Mesendoderm (in vitro differentiated cells): Measurements from ENCODE around the gene OR5H15. TPM values are rescaled to one million over a fixed set of nuclear protein-coding genes. Genes with fewer than 3 reads are reported as not detected.
"Not testable (repeated sequence)": the region's sequence is repeated elsewhere in the genome, so short reads cannot be mapped to it uniquely, and the experiment has no call there.

Experiments used
- DNase-seq: peaks from one replicate; pipeline ENCODE4 v3.0.0; 2013
- H2AK5ac ChIP-seq: 2 replicates; pipeline ENCODE4 v1.6.1; 2013; ENCODE audit warnings: low read length, inconsistent platforms
- H2BK120ac ChIP-seq: 2 replicates; pipeline ENCODE4 v1.6.1; 2013; ENCODE audit warnings: low read depth, mild to moderate bottlenecking, low read length, moderate library complexity, mixed read lengths
- H2BK15ac ChIP-seq: replicated peaks from 2 replicates; pipeline ENCODE4 v1.6.1; 2013; ENCODE audit warnings: low read depth, mild to moderate bottlenecking, moderate library complexity
- H2BK5ac ChIP-seq: 2 replicates; pipeline ENCODE4 v1.6.1; 2013; ENCODE audit warnings: low read length, inconsistent platforms
- H3K18ac ChIP-seq: 2 replicates; pipeline ENCODE4 v1.6.1; 2013; ENCODE audit warnings: mild to moderate bottlenecking, low read length, mixed read lengths
- H3K23ac ChIP-seq: one replicate; pipeline ENCODE4 v1.6.1; 2013; ENCODE audit warnings: low read length
- H3K27ac ChIP-seq: 2 replicates; pipeline ENCODE4 v1.5.1; 2013; ENCODE audit warnings: low read depth, mild to moderate bottlenecking, inconsistent platforms, low read length, moderate library complexity
- H3K27me3 ChIP-seq: 2 replicates; pipeline ENCODE4 v1.6.1; 2013; ENCODE audit warnings: low read length, control low read depth, mild to moderate bottlenecking, inconsistent platforms; ENCODE audit not compliant: insufficient read depth, poor library complexity
- H3K36me3 ChIP-seq: 2 replicates; pipeline ENCODE4 v1.6.1; 2013; ENCODE audit warnings: low read length, inconsistent platforms; ENCODE audit not compliant: control insufficient read depth, insufficient read depth
- H3K4ac ChIP-seq: one replicate; pipeline ENCODE4 v1.6.1; 2013; ENCODE audit warnings: low read depth, mild to moderate bottlenecking, low read length, moderate library complexity
- H3K4me1 ChIP-seq: 2 replicates; pipeline ENCODE4 v1.6.1; 2013; ENCODE audit warnings: low read depth, low read length, inconsistent platforms; ENCODE audit not compliant: control insufficient read depth
- H3K4me2 ChIP-seq: 2 replicates; pipeline ENCODE4 v1.6.1; 2013; ENCODE audit warnings: low read length
- H3K4me3 ChIP-seq: 2 replicates; pipeline ENCODE4 v1.5.1; 2013; ENCODE audit warnings: mild to moderate bottlenecking, low read length
- H3K56ac ChIP-seq: one replicate; pipeline ENCODE4 v1.6.1; 2013; ENCODE audit warnings: low read length
- H3K79me1 ChIP-seq: 2 replicates; pipeline ENCODE4 v1.6.1; 2013; ENCODE audit warnings: low read length, inconsistent platforms
- H3K79me2 ChIP-seq: 2 replicates; pipeline ENCODE4 v1.6.1; 2013; ENCODE audit warnings: mild to moderate bottlenecking, low read length; ENCODE audit not compliant: control insufficient read depth, insufficient read depth
- H3K9ac ChIP-seq: 2 replicates; pipeline ENCODE4 v1.6.1; 2013; ENCODE audit warnings: low read length, inconsistent platforms
- H4K5ac ChIP-seq: one replicate; pipeline ENCODE4 v1.6.1; 2013; ENCODE audit warnings: low read length
- H4K8ac ChIP-seq: one replicate; pipeline ENCODE4 v1.6.1; 2013; ENCODE audit warnings: low read depth, mild to moderate bottlenecking, control low read depth, low read length, moderate library complexity
- WGBS: extraction: QIAGEN DNeasy Blood & Tissue Kit; methylation state at CpG from one replicate; pipeline ENCODE4 v1.1.7; 2013; ENCODE audit warnings: low lambda C conversion rate, missing lambda C conversion rate; ENCODE audit not compliant: insufficient coverage; ENCODE audit errors: extremely low coverage; 5-methylcytosine and 5-hydroxymethylcytosine counted together
- polyA plus RNA-seq, 2 experiments: library from polyadenylated mRNA; stranded (reverse); fragments of 200-250 nt; gene quantifications; one replicate each; pipeline ENCODE4 v1.2.3, GENCODE V29; 2013

OR5H15 gene
- polyA plus RNA-seq (2013, experiment 1 of 2) = not detected
- polyA plus RNA-seq (2013, experiment 2 of 2) = not detected

DNA sequence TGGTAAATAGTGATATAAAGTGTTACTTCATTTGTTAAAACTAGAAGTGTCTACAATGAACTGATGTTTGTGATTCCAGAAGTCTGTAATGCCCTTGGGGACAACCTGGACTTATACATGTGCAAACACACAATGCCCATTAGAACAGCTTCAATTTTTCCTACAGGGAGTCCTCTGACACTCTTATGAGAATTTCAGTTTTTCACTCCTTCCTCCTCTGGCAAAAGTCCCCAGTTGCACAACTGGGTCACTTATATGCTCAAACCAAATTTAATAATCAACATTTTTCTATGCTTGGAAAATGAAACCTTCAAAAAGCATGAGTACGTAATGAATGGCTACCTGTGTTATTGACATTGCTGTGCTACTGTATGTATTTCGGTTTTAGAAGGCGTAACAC is at the start of gene OR5H15:
Gene OR5H15 (plus strand): TSS at position 301 of the 400 bp plus-strand sequence. CDS start 2,004 bp downstream, outside the sequence.
- no peak within 1 kb of the TSS for H3K4me2 ChIP-seq
- no peak within 1 kb of the TSS for H2BK15ac ChIP-seq
- H3K56ac ChIP-seq = no peak within 1 kb of the TSS
- H3K9ac ChIP-seq = no peak within 1 kb of the TSS
- H4K8ac ChIP-seq = no peak within 1 kb of the TSS
- no peak within 1 kb of the TSS for H3K23ac ChIP-seq
- H2AK5ac ChIP-seq = no peak within 1 kb of the TSS
- H3K36me3 ChIP-seq = no peaks in the 10 kb centered on the region
- H3K27me3 ChIP-seq = no peaks in the 10 kb centered on the region
- no peak within 1 kb of the TSS for H2BK120ac ChIP-seq
- no peak within 1 kb of the TSS for H3K4me3 ChIP-seq
- H2BK5ac ChIP-seq = no peak within 1 kb of the TSS
- H3K4ac ChIP-seq = no peak within 1 kb of the TSS
- H3K79me1 ChIP-seq = no peaks in the 10 kb centered on the region
- H3K79me2 ChIP-seq = no peaks in the 10 kb centered on the region
- no CpG with 5 or more reads among the region's 3 CpGs for WGBS
- no peaks in the 10 kb centered on the region for H3K4me1 ChIP-seq
- no peak for DNase-seq
- no peak within 1 kb of the TSS for H3K27ac ChIP-seq
- H3K18ac ChIP-seq = no peak within 1 kb of the TSS
- H4K5ac ChIP-seq = no peak within 1 kb of the TSS

DNA sequence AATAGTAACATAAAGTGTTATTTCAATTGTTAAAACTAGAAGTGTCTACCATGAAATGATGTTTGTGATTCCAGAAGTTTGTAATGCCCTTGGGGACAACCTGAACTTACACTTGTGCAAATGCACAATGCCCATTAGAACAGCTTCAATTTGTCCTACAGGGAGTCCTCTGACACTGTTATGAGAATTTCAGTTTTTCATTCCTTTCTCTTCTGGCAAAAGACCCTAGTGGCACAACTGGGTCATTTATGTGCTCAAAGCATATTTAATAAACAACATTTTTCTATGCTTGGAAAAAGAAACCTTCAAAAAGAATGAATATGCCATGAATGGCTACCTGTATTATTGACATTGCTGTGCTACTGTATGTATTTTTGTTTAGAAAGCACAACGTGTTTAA is 36.1 kb upstream of the OR5H15 start, which contains the start of gene OR5H1:
Gene OR5H1 (plus strand): TSS at position 301 of the 400 bp plus-strand sequence. CDS start 1,977 bp downstream, outside the sequence.
- no CpG with 5 or more reads among the region's 1 CpG for whole genome bisulfite sequencing
- Histone ChIP-seq H3K27ac (no peak within 1 kb of the TSS), H2BK5ac (no peak within 1 kb of the TSS), H3K23ac (no peak within 1 kb of the TSS), H3K79me2 (no peaks in the 10 kb centered on the region), H2BK15ac (no peak within 1 kb of the TSS), H3K4ac (no peak within 1 kb of the TSS), H2BK120ac (no peak within 1 kb of the TSS), H3K56ac (no peak within 1 kb of the TSS), H3K4me2 (no peak within 1 kb of the TSS), H3K27me3 (no peaks in the 10 kb centered on the region), H3K4me1 (no peaks in the 10 kb centered on the region), H3K79me1 (no peaks in the 10 kb centered on the region), H3K9ac (no peak within 1 kb of the TSS), H3K36me3 (no peaks in the 10 kb centered on the region), H4K5ac (no peak within 1 kb of the TSS), H3K18ac (no peak within 1 kb of the TSS), H2AK5ac (no peak within 1 kb of the TSS), H3K4me3 (no peak within 1 kb of the TSS), H4K8ac (no peak within 1 kb of the TSS)
- no peak for DNase-seq

GRCh38 chr3:98136631-98137030 is 29.9 kb upstream of the OR5H15 start:
- no peak overlapping the region for H3K4me3 ChIP-seq
- no peak for DNase-seq
- no peak overlapping the region for H4K8ac ChIP-seq
- no CpG with 5 or more reads among the region's 3 CpGs for WGBS
- H3K79me2 ChIP-seq = no peaks in the 10 kb centered on the region
- H3K23ac ChIP-seq = no peak overlapping the region
- H3K4ac ChIP-seq = no peak overlapping the region
- no peak overlapping the region for H2BK15ac ChIP-seq
- no peak overlapping the region for H4K5ac ChIP-seq
- no peaks in the 10 kb centered on the region for H3K36me3 ChIP-seq
- no peak overlapping the region for H3K9ac ChIP-seq
- no peak overlapping the region for H3K18ac ChIP-seq
- H2BK120ac ChIP-seq = no peak overlapping the region
- H3K4me1 ChIP-seq = no peaks in the 10 kb centered on the region
- no peaks in the 10 kb centered on the region for H3K27me3 ChIP-seq
- H3K79me1 ChIP-seq = no peaks in the 10 kb centered on the region
- H3K4me2 ChIP-seq = no peak overlapping the region
- H3K56ac ChIP-seq = no peak overlapping the region
- H2AK5ac ChIP-seq = no peak overlapping the region
- no peak overlapping the region for H3K27ac ChIP-seq
- H2BK5ac ChIP-seq = no peak overlapping the region

GRCh38 chr3:98137826-98138557 is 28.5 kb upstream of the OR5H15 start:
- H2BK120ac ChIP-seq, DNase-seq, H3K56ac ChIP-seq, H2BK15ac ChIP-seq, H3K79me2 ChIP-seq, H4K8ac ChIP-seq, H3K27ac ChIP-seq, H3K4ac ChIP-seq, H2AK5ac ChIP-seq, H3K18ac ChIP-seq, H3K4me1 ChIP-seq, H3K4me2 ChIP-seq, H4K5ac ChIP-seq, H3K36me3 ChIP-seq, H3K23ac ChIP-seq, H3K4me3 ChIP-seq, H3K27me3 ChIP-seq, H3K79me1 ChIP-seq, H3K9ac ChIP-seq, H2BK5ac ChIP-seq: not testable (repeated sequence)
- WGBS = no CpG with 5 or more reads among the region's 23 CpGs

DNA sequence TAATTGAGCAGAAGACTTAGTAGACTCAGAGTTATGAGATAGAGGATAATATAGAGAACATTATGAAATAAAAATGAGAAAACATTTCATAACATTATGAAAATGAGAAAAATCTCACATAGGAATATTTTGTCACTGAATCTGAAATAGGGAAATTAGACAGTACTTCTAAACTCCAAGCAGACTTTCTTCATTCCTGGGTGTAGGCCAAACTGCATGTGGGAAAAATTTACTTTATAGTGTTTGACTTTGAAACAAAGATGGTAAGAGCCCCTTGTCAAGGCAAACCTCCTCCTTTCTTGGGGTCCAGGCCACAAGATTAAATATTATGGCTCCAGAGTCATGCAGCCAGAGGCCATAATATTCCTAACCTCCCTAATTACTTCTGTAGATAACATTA is 26.0 kb upstream of the OR5H15 start:
- Histone ChIP-seq H3K56ac (no peak overlapping the region), H3K4me1 (no peaks in the 10 kb centered on the region), H3K4me2 (no peak overlapping the region), H2BK15ac (no peak overlapping the region), H2BK120ac (no peak overlapping the region), H3K4ac (no peak overlapping the region), H4K5ac (no peak overlapping the region), H3K4me3 (no peak overlapping the region), H3K27ac (no peak overlapping the region), H3K27me3 (no peaks in the 10 kb centered on the region), H2BK5ac (no peak overlapping the region), H3K79me1 (no peaks in the 10 kb centered on the region), H2AK5ac (no peak overlapping the region), H4K8ac (no peak overlapping the region), H3K9ac (no peak overlapping the region), H3K79me2 (no peaks in the 10 kb centered on the region), H3K18ac (no peak overlapping the region), H3K23ac (no peak overlapping the region), H3K36me3 (no peaks in the 10 kb centered on the region)
- DNase-seq = no peak

DNA sequence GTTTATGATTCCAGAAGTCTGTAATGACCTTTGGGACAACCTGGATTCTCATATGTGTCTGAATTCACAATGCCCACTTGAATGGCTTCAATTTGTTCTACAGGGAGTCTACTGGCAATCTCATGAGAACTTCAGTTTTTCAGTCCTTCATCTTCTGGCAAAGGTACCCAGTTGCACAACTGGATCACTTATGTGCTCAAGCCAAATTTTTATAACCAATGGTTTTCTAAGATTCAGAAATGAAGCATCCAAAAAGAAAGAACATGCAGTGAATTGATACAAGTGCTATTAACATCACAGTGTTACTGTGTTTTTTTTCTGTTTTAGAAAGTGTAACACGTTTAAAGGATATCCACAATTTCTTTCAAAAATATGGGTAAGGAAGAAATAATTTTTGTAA is 19.3 kb upstream of the OR5H15 start, which contains the start of gene OR5H14:
Gene OR5H14 (plus strand): TSS at position 301 of the 400 bp plus-strand sequence. CDS start 1,907 bp downstream, outside the sequence.
- Histone ChIP-seq H3K4me1 (no peaks in the 10 kb centered on the region), H3K27me3 (no peaks in the 10 kb centered on the region), H2BK120ac (no peak within 1 kb of the TSS), H3K4me3 (no peak within 1 kb of the TSS), H3K23ac (no peak within 1 kb of the TSS), H2AK5ac (no peak within 1 kb of the TSS), H2BK15ac (no peak within 1 kb of the TSS), H3K9ac (no peak within 1 kb of the TSS), H3K79me1 (no peaks in the 10 kb centered on the region), H3K36me3 (no peaks in the 10 kb centered on the region), H3K4me2 (no peak within 1 kb of the TSS), H4K5ac (no peak within 1 kb of the TSS), H4K8ac (no peak within 1 kb of the TSS), H3K79me2 (no peaks in the 10 kb centered on the region), H3K56ac (no peak within 1 kb of the TSS), H3K27ac (no peak within 1 kb of the TSS), H3K4ac (no peak within 1 kb of the TSS), H3K18ac (no peak within 1 kb of the TSS), H2BK5ac (no peak within 1 kb of the TSS)
- DNase-seq = no peak
- WGBS = no CpG with 5 or more reads among the region's 1 CpG
